ENCODE measurements around the gene MAPK4. TPM values are rescaled to one million over a fixed set of nuclear protein-coding genes. Genes with fewer than 3 reads are reported as not detected.

MAPK4 gene
- total and polyA plus RNA-seq, 7 experiments from 2014 or later, result not detected

GRCh38 chr18:50636366-50637057 lies 76.6 kb downstream of the MAPK4 start:
- ATAC-seq (no peak), DNase-seq (no peak)
- intact Hi-C loops (cut with micrococcal nuclease), result no loop called here
- H3K36me3 ChIP-seq (ENCODE audit: control insufficient read depth in 2 of 3, insufficient read depth in 3 of 3, low read length in 3 of 3), result no peaks in the 10 kb centered on the region
- Mint-ChIP-seq H3K4me1 (no peaks in the 10 kb centered on the region), H3K27me3 (peaks cover 0 to 17% (median 9%) of the 10 kb centered on the region in 5 donors), H3K27ac (no peak overlapping the region), H3K4me3 (no peak overlapping the region), H3K9me3 (no peaks in the 10 kb centered on the region), H3K36me3 (no peaks in the 10 kb centered on the region)
- ChIA-PET CTCF (no interaction called here), POLR2A (no interaction called here)
- no peaks in the 10 kb centered on the region for H3K4me1 ChIP-seq (ENCODE audit: control insufficient read depth in 2 of 2, insufficient read depth in 2 of 2, low read length in 2 of 2)
- no peaks in the 10 kb centered on the region for H3K9me3 ChIP-seq (ENCODE audit: control insufficient read depth in 2 of 3, low read length in 3 of 3)
- H3K27me3 ChIP-seq (ENCODE audit: control insufficient read depth in 2 of 2, insufficient read depth in 2 of 2, low read length in 2 of 2), result no peaks in the 10 kb centered on the region
- no peak overlapping the region for H3K4me3 ChIP-seq (ENCODE audit: low read length)
- no peak overlapping the region for H3K27ac ChIP-seq (ENCODE audit: low read depth, low read length)

DNA sequence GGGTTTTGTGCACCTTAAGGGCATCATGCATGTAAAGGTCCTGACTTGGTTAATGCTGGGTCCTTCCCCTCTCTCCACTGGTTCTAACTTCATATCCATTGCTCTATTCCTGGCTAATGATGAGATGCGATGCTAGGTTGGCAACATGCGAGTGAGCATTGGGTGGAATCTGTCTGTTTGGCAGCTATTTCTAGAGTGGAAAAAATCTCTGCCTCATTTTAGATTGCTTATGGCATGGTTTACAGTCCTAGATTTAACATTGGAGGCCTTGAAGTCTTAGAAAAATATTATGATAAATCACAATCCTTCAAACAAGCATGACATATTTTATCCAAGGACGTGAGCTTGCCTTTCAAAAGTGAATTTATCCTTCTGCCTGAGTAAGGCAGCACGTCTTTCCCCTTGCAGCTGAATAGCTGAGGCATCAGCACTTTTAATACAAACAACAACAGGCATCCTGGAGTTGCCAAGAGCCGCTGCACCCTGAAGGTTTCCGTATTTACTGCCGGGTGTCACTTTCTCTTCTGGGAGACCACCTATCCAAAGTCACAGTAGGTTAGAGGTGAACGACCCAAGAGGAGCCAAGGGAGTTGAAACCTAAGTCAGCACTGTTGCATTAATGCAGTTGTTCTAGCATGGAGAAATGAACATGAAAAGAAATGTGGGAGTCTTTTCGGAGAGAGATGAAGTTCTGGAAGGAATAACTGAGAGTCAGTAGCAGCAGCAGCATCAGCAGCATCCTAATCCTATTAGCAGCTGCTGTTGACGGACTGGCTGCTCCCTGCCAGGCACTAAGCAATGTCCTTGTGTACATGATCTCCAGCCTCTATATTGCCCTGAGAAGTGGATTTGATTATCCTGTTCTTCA lies 78.4 kb downstream of the MAPK4 start:
- no peak overlapping the region for H3K4me3 ChIP-seq (ENCODE audit: low read length)
- POLR2A ChIA-PET, result no interaction called here
- H3K4me1 ChIP-seq (ENCODE audit: control insufficient read depth in 2 of 2, insufficient read depth in 2 of 2, low read length in 2 of 2), result no peaks in the 10 kb centered on the region
- H3K9me3 ChIP-seq (ENCODE audit: control insufficient read depth in 2 of 3, low read length in 3 of 3), result no peaks in the 10 kb centered on the region
- Mint-ChIP-seq H3K27ac (no peak overlapping the region), H3K9me3 (no peaks in the 10 kb centered on the region), H3K4me1 (no peaks in the 10 kb centered on the region), H3K27me3 (peaks cover 0 to 17% (median 4%) of the 10 kb centered on the region in 5 donors), H3K36me3 (no peaks in the 10 kb centered on the region), H3K4me3 (no peak overlapping the region)
- H3K27me3 ChIP-seq (ENCODE audit: control insufficient read depth in 2 of 2, insufficient read depth in 2 of 2, low read length in 2 of 2), result no peaks in the 10 kb centered on the region
- intact Hi-C loops (cut with micrococcal nuclease), result no loop called here
- DNase-seq (no peak), ATAC-seq (no peak)
- CTCF ChIA-PET, result no interaction called here
- H3K27ac ChIP-seq (ENCODE audit: low read depth, low read length), result no peak overlapping the region
- H3K36me3 ChIP-seq (ENCODE audit: control insufficient read depth in 2 of 3, insufficient read depth in 3 of 3, low read length in 3 of 3), result no peaks in the 10 kb centered on the region

- POLR2A ChIA-PET, result no interaction called here
Observed at GRCh38 chr18:50638884-50639420, 79.1 kb downstream of the MAPK4 start.

GRCh38 chr18:50639711-50640110 lies 79.8 kb downstream of the MAPK4 start:
- no peaks in the 10 kb centered on the region for H3K36me3 ChIP-seq (ENCODE audit: control insufficient read depth in 2 of 3, insufficient read depth in 3 of 3, low read length in 3 of 3)
- H3K27ac ChIP-seq (ENCODE audit: low read depth, low read length), result no peak overlapping the region
- no peak overlapping the region for H3K4me3 Mint-ChIP-seq
- CTCF ChIA-PET, result no interaction called here
- no peaks in the 10 kb centered on the region for H3K36me3 Mint-ChIP-seq
- ATAC-seq (no peak), DNase-seq (no peak)
- H3K4me1 ChIP-seq (ENCODE audit: control insufficient read depth in 2 of 2, insufficient read depth in 2 of 2, low read length in 2 of 2), result no peaks in the 10 kb centered on the region
- no peak overlapping the region for H3K4me3 ChIP-seq (ENCODE audit: low read length)
- no peaks in the 10 kb centered on the region for H3K4me1 Mint-ChIP-seq
- H3K27me3 ChIP-seq (ENCODE audit: control insufficient read depth in 2 of 2, insufficient read depth in 2 of 2, low read length in 2 of 2), result no peaks in the 10 kb centered on the region
- no peaks in the 10 kb centered on the region for H3K9me3 ChIP-seq (ENCODE audit: control insufficient read depth in 2 of 3, low read length in 3 of 3)
- peaks cover 0 to 19% (median 9%) of the 10 kb centered on the region in 5 donors for H3K27me3 Mint-ChIP-seq
- H3K9me3 Mint-ChIP-seq, result no peaks in the 10 kb centered on the region
- POLR2A ChIA-PET, result no interaction called here
- intact Hi-C loops (cut with micrococcal nuclease), result no loop called here
- no peak overlapping the region for H3K27ac Mint-ChIP-seq

More at GRCh38 chr18:50638884-50639420, 79.1 kb downstream of the MAPK4 start:
- no peaks in the 10 kb centered on the region for H3K4me1 Mint-ChIP-seq
- intact Hi-C loops (cut with micrococcal nuclease), result no loop called here
- ATAC-seq, result no peak
- H3K9me3 Mint-ChIP-seq, result no peaks in the 10 kb centered on the region
- H3K4me3 Mint-ChIP-seq, result no peak overlapping the region
- Histone ChIP-seq H3K9me3 (ENCODE audit: control insufficient read depth in 2 of 3, low read length in 3 of 3) (no peaks in the 10 kb centered on the region), H3K27me3 (ENCODE audit: control insufficient read depth in 2 of 2, insufficient read depth in 2 of 2, low read length in 2 of 2) (no peaks in the 10 kb centered on the region), H3K4me3 (ENCODE audit: low read length) (no peak overlapping the region), H3K27ac (ENCODE audit: low read depth, low read length) (no peak overlapping the region), H3K4me1 (ENCODE audit: control insufficient read depth in 2 of 2, insufficient read depth in 2 of 2, low read length in 2 of 2) (no peaks in the 10 kb centered on the region), H3K36me3 (ENCODE audit: control insufficient read depth in 2 of 3, insufficient read depth in 3 of 3, low read length in 3 of 3) (no peaks in the 10 kb centered on the region)
- H3K27ac Mint-ChIP-seq, result no peak overlapping the region
- H3K36me3 Mint-ChIP-seq, result no peaks in the 10 kb centered on the region
- peaks cover 0 to 18% (median 8%) of the 10 kb centered on the region in 5 donors for H3K27me3 Mint-ChIP-seq
- no peak for DNase-seq
- CTCF ChIA-PET, result no interaction called here

DNA sequence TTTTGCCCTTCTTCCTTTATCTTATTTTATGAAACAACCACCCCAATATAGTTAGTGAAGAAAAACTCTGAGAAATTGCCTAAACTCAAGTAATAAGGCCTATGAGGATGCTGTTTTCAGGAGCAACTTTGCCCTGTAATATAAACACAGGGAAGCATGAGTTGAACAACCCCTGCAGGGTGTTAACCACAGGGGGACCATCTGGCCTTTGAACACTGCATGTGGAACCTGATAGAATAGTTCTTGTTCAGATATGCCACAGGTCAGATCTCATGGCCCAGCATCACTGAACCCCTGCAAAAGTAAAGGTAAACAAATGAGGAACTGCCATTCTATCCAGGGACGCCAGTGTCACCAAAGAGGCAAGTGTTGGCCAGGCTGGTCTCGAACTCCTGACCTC lies 82.6 kb downstream of the MAPK4 start:
- DNase-seq (no peak), ATAC-seq (no peak)
- intact Hi-C loops (cut with micrococcal nuclease), result no loop called here
- Histone ChIP-seq H3K27me3 (ENCODE audit: control insufficient read depth in 2 of 2, insufficient read depth in 2 of 2, low read length in 2 of 2) (no peaks in the 10 kb centered on the region), H3K36me3 (ENCODE audit: control insufficient read depth in 2 of 3, insufficient read depth in 3 of 3, low read length in 3 of 3) (no peaks in the 10 kb centered on the region), H3K9me3 (ENCODE audit: control insufficient read depth in 2 of 3, low read length in 3 of 3) (no peaks in the 10 kb centered on the region), H3K4me1 (ENCODE audit: control insufficient read depth in 2 of 2, insufficient read depth in 2 of 2, low read length in 2 of 2) (no peaks in the 10 kb centered on the region), H3K27ac (ENCODE audit: low read depth, low read length) (no peak overlapping the region), H3K4me3 (ENCODE audit: low read length) (no peak overlapping the region)
- no peaks in the 10 kb centered on the region for H3K9me3 Mint-ChIP-seq
- H3K27ac Mint-ChIP-seq, result no peak overlapping the region
- H3K4me1 Mint-ChIP-seq, result no peaks in the 10 kb centered on the region
- POLR2A ChIA-PET, result no interaction called here
- no peak overlapping the region for H3K4me3 Mint-ChIP-seq
- peaks cover 0 to 7% (median 5%) of the 10 kb centered on the region in 5 donors for H3K27me3 Mint-ChIP-seq
- H3K36me3 Mint-ChIP-seq, result no peaks in the 10 kb centered on the region
- CTCF ChIA-PET, result no interaction called here

DNA sequence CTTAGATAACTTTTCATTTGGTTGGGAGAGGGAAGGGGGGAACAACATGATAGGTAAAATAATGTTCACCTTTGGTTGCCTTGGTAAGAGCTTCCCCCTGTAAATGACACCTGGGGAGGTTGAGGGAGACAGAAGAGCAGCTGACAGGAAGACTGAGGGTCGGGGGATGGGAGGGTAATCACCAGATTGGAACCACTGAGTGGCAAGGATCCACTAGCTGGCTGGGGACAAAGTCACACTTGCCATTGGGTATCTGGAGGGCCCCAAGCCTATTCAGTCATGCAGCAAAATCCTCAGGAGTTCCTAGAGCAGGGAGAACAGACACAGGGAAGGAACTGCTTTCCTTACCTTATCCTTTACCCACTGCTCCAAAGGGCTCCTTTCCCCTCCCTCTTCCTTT lies 84.3 kb downstream of the MAPK4 start:
- no peak overlapping the region for H3K27ac Mint-ChIP-seq
- H3K27ac ChIP-seq (ENCODE audit: low read depth, low read length), result no peak overlapping the region
- H3K27me3 Mint-ChIP-seq, result peaks cover 0 to 5% (median 0%) of the 10 kb centered on the region in 5 donors
- H3K4me1 Mint-ChIP-seq, result no peaks in the 10 kb centered on the region
- H3K27me3 ChIP-seq (ENCODE audit: control insufficient read depth in 2 of 2, insufficient read depth in 2 of 2, low read length in 2 of 2), result no peaks in the 10 kb centered on the region
- H3K4me3 ChIP-seq (ENCODE audit: low read length), result no peak overlapping the region
- no peak for ATAC-seq
- H3K4me3 Mint-ChIP-seq, result no peak overlapping the region
- no peaks in the 10 kb centered on the region for H3K9me3 ChIP-seq (ENCODE audit: control insufficient read depth in 2 of 3, low read length in 3 of 3)
- CTCF ChIA-PET, result no interaction called here
- H3K36me3 Mint-ChIP-seq, result no peaks in the 10 kb centered on the region
- no peaks in the 10 kb centered on the region for H3K4me1 ChIP-seq (ENCODE audit: control insufficient read depth in 2 of 2, insufficient read depth in 2 of 2, low read length in 2 of 2)
- H3K9me3 Mint-ChIP-seq, result no peaks in the 10 kb centered on the region
- intact Hi-C loops (cut with micrococcal nuclease), result no loop called here
- POLR2A ChIA-PET, result no interaction called here
- H3K36me3 ChIP-seq (ENCODE audit: control insufficient read depth in 2 of 3, insufficient read depth in 3 of 3, low read length in 3 of 3), result no peaks in the 10 kb centered on the region
- DNase-seq, result no peak
